SK-N-DZ (cell line): ENCODE data around the gene SEMA3E.

Source experiments
- DNase-seq: peaks from one replicate; pipeline ENCODE4 v3.0.0-alpha.2; 2015; ENCODE audit warnings: low spot score

Gene SEMA3E

DNA sequence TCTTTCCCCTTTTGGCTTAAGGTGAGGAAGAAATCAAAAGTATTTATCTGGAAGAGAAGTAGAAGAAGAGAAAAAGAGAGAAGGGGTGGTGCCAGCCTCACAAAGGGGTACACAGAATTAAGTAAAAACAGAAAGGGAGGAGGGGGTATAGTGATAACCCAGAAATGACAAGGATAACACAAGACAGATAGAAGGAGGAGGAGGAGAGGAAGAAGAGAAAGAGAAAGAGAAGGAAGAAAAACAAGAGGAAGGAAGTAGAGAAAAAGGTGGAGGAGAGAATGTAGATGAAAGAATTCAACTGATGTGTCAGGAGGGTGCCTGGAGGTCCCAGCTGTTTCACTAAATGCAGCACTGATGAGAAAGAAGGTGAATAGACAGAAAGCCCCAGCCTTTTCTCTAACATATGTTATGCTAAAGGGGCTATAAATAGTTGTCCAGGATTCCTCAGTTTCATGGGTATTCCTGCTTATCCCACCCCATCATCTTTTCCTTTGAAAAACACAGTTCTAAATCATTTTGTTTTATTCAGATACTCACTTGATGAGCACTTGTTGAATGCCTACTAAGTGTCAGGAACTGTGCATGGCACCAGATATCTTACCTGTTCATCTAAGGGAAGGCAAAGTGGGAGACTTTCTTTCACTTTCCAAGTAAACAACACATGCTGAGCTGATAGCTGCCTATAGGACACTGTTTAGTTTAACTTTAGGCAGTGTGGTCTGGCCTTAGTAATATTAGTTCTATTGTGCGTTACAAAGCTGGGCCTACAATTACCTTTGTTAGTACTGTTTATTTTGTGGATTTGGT lies 8.0 kb downstream of the SEMA3E start:
- no peak for DNase-seq

DNA sequence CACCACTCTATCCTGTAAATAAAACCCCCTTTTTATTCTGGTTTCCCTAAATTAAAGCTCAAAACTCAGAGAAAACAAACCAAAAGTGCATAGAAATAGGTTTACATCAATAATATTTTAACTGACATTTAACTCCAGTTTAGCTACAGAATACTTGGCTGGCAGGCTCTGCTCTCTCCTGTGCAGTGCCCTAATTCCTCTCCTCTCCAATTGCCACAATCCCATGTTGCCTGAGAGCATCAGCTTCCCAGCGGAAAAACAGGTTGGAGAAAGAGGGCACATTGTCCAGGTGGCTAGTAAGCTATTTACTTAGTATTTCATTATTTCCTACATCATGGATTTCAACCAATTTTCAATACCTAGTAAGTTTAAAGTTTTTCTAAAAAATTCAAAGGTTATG lies 8.7 kb downstream of the SEMA3E start:
- no peak for DNase-seq

DNA sequence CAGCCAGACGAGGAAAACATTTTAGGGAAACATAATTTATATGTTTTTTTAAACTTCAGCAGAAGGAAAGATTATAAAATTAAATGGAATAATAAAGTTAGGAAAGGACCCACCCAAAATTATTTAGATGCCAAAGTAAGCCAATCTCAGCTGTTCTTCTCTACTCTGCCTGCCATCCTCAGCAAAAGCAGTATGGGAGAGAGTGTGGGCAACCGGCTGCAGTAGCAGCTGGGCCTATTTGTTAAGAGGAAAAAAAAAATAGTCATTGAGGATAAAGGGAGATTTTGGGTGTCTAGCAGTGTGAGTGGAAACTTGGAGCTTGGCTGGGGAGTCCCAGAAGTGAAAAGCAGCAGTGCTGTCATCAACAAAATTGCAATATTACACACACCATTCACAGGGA lies 15.4 kb downstream of the SEMA3E start:
- DNase-seq = no peak

DNA sequence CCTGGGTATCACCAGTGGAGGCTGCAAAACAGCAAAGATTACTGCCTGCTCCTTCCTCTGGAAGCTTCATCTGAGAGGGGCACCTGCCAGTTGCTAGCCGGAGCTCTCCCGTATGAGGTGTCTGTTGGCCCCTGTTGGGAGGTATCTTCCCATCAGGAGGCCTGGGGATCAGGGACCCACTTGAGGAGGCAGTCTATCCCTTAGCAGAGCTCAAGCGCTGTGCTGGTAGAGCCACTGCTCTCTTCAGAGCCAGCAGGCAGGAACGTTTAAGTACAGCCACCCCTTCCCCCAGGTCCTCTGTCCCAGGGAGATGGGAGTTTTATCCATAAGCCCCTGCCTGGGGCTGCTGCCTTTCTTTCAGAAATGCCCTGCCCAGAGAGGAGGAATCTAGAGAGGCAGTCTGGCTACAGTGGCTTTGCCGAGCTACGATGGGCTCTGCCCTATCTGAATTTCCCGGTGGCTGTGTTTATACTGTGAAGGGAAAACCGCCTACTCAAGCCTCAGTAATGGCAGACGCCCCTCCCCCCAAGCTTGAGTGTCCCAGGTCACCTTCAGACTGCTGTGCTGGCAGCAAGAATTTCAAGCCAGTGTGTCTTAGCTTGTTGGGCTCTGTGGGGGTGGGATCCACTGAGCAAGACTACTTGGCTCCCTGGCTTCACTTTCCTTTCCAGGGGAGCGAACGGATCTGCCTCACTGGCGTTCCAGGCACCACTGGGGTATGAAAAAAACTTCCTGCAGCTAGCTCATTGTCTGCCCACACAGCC lies 19.6 kb downstream of the SEMA3E start:
- DNase-seq = peak; percentile 45

DNA sequence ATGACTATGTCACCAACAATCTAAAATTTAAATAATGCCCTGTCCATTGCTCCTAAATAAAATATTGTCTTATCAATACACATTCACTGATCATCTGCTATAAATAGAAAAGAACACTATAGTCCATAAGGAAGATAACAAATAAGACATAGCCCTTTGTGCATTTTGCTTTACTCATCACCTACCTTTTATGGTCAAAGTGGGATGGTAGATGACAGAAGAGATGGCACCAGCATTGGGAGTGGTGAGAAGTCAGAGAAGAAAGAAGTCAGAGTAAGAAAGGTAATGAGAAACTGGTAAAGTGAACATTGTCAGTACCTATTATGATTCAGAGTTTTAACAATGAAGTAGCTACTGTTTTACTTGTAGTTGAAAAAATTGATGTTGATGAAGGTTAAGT lies 31.1 kb downstream of the SEMA3E start:
- DNase-seq = no peak

DNA sequence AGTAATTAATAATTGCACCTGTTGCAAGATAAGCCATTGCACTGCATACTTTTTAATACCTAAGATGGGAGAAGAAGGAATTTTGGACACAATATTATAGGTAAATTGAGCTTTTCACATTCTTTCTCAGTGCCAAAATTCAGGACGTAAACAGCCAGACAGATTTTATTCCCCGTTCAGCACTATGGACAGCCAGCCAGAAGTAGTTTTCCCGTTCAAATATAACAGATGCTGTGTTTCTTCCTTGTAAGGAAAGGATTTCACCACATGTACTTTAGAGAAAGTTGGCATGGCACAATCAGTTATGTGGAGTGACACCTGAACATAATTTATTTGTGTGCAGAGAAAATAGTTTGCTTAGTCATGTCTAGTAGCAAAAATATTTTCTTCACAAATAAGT lies 34.8 kb downstream of the SEMA3E start:
- DNase-seq = no peak

DNA sequence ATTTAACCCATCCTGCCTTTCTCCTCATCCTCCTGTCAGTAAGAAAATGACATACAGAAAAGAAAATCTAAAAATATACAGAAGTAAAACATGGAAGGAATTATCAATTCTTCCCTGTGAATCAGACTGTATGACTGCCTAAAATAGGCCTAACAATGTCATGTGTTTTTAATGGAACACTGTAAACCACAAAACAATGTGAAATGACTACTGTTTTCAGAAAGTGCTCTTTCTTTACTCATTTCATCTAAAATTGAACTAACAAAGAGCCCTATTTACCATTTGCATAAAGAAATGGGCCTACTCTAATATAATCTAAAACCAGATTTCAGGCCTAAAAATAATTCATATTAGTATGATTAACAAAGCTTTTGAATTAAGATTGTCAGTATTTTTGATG lies 35.7 kb downstream of the SEMA3E start:
- no peak for DNase-seq

DNA sequence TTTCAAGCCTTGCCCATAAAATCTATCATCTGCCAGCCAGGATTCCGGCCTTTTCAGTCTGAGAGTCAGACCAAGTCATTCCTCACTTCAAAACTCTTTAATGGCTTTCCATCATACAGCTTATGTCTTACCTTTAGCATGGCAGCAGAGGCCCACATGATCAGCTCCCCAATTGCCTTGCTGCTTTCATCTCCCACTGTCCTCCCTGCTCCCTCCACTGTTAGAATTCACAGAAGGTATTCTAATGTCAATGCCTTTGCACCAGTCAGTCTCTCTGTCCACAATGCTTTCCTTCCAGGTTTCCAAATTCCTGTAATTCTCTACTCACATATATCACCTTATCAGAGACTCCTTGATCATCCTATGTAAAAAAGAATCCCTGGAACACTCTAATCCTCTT lies 37.2 kb downstream of the SEMA3E start:
- no peak for DNase-seq

DNA sequence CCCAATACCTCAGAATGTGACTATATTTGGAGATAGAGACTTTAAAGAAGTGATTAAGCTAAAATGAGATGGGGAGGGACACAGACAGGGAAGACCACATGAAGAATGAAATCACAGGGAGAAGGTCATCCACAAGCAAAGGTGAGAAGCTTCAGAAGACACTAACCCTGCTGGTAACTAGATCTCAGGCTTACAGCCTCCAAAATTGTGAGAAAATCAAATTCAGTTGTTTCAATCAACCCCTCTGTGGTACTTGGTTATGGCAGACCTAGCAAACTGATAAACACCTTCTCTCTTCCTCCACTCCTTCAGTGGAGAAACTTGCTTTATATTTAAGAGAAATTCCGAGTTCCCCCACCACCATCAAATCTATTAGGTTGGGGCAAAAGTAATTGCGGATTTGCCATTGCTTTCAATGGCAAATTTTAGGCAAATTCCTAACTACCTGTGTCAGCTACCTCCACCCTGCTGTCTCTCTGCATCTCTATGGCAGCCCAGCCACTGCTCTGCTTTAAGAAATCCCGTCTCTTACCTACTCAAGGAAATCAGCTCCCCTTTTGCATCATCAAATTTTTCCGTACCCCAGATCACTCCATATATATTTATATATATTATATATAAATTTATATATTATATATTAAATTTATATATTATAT lies 38.2 kb downstream of the SEMA3E start:
- no peak for DNase-seq

DNA sequence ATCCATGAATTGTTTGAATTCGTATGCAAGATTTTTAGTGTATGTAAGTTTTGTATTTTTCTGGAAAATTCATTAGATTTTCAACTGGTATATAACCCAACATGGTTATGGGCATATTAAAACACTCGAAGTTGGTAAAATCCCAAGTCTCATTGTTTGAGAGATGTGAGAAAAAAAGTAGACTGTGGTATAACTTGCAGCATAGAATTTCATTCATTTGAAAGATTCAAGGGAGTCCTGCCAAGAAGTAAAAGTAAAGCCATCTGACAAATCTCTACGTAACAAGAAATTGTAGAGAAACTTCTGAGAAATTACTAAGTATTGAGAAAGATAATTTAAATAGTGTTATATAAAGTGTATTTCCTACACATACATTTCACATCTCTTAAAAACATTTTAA lies 40.2 kb downstream of the SEMA3E start:
- DNase-seq = no peak

DNA sequence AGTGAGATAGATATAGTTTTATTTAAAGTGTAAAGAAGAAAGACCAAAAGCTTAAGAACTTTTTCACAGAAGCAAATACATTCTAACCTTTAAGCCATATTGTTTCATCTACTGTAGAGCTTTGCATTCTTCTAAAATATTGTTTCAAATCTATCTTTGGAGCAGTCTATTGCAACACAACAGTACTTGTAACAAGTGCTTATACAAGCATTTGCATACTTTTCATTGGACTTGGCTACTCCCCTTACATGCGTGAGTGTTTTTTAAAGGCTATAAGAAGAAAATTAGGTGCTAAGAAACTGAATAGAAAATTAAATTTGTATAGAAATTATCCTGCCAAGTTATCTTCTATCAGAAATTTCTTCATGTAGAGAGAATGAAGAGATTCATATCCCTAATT lies 45.3 kb downstream of the SEMA3E start:
- no peak for DNase-seq

DNA sequence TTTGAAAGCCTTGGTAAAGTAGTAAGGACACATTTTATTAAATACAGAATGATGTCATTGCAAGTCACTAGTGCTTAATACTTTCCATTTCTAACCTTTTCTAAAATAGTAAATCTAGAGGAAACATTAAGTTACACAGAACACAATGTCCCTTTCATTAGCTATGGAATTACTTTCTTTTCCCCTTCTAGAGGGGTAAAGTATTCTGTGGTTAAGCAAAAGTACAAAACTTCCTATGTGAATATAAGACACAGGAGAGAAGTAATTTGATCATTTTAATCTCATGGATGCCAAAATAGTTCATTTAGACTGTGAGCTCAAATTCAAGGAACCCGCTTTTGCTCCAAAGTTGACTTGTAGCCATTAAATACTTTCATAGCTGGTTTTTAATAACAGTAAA lies 49.8 kb downstream of the SEMA3E start:
- no peak for DNase-seq

DNA sequence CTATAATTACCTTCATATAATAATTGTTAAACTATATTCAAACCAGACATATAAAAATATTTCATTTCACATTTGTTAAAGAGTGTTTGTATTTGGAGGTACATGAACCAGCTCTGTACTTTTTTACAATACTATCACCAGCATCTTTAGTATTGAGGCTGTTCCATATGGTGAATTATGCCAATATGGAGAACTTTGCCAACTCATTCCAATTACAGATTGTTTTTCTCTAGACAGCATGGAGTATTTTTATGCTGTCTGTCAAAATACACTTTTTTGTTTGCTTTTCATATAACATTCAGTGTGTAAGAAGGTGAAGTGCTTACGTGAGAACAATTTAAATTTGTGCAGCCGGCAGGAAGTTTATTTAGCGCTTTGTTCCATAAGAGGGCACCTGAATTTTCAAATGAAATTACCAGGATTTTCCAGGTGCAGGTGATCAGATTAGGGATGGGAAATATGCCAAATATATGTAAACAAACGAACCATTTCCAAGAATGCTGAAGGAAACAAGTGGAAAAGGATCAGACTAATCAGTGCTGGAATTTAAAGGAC lies 54.9 kb downstream of the SEMA3E start:
- no peak for DNase-seq

DNA sequence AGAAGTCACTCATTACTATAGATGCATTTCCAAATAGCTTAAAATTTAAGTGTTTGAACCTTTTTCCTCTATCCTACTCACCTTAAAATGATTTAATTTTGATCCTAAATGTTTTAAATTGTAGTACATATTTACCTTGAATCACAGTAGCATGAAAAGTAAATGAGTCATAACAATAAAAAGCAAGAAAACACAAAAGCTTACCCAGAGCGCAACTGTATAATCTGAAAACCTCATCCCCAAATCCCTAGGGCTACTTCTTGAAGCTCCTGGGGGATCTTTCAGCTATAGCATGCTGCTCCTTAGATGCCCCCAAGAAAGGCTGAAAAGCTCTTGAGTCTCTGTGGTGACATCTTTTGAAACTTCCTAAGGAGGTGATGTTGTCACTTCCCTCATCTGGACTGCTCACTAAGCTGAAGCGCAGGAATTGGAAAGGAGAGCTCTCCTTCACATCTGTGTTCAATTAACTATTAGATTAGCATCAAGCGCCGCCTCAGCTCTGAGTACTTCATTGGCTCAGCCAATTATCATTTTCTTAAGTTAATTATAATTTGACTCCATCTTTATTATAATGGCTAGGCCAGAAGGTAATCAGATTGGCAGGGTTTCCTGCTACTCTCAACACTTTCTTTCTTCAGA lies 60.2 kb downstream of the SEMA3E start:
- peak; percentile 63 for DNase-seq

DNA sequence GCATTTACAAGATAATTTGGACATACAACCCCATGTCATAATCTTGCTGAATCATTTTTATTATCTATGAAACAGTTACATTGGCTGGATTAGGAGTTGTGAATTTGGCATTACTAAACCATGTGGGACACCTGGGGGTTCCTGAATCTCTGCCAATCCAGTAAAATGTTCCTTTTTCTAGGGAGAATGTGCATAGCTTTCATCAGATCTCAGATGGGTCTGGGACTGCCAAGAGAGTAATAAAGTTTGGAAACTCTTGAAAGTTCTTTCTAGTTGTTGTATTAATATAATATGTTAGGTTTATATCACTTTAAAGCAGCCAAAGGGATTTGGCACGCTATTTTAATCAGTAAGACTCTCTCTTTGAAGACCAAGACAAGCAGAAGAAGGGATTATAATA lies 62.7 kb downstream of the SEMA3E start:
- no peak for DNase-seq

DNA sequence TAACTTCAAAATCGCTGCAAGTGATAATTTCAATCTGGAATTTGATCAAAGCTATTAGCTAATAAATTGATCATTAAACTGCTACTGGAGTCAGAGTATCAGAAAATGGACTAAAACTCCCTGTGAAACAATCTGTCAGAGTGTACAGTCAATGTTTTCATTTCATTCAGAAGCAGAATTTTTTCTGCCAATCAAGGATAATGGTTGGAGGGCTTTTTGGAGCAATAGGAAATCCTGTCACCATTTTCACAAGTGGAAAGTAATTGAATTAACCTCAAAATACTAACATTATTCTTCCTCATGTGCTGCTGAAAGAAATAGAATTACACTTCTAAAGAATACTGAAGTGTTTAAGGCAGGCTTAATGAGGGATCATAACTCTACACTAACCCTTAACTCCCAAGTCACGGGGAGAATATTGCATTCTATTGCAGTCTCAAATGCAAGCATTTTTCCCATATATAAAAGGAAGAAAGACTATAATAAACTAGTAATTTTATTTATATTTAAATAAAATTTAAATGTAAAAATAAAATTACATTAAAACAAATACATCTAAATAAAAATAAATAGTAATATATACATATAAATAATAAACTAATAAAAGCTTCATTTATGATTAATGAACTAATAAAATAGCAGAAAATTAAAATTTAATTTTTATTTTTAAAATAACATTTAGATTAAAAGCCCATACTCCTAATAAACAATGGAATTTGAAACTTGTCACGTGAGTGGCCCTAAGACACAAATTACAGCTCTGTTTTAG lies 67.1 kb downstream of the SEMA3E start:
- no peak for DNase-seq

DNA sequence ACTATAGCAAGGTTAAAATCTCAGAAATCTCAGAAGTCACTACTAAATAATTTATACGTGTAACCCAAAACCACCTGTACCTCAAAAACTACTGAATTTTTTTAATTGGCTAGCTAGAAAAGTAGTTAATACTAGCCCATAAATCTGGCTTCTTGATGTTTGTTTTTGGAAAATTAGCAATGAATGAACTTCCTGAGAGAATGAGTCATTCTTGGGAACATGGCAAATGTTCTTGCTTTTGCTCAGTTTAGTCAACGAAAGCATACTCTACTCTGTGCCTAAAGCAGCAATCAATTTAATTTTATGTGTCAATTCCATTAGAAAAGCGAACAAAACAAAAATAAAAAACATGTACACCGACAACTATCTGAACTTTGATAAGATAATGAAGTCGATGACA lies 69.2 kb downstream of the SEMA3E start:
- DNase-seq = no peak

DNA sequence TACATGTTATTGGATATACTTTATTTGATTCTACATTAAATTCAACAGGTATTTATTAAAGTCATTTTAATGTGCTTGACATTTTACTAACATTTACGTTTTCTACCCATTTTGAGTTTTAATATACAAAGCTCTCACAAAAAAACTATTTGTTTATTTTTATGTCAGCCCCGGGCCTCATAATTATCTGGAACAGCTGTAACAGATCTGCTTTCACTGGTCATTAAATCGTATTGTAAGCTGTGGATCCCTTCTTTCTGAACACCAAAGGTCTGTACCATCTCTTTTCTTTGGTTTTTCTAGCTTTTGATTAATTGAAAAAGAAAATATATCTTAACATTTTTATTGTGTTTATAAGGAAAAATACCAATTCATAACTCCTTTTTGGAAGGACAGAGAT lies 73.5 kb downstream of the SEMA3E start:
- no peak for DNase-seq

DNA sequence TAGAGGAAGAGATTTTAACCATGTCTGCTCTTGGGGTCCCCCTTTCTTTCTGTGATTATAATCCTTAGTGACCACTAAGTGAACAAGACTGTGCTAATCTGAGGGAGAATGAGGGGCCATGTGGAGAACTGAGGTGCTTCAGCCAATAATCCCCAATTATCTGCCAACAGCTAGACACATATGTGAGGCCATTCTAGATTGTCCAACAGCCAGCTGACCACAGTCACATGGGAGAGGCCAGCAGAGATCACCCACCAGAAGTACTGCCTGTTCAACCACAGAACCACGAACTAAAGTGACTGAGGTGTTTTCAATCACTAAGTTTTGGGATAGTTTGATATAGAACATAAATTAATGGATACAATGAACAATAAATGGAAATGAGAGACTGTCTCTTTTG lies 74.3 kb downstream of the SEMA3E start:
- no peak for DNase-seq

DNA sequence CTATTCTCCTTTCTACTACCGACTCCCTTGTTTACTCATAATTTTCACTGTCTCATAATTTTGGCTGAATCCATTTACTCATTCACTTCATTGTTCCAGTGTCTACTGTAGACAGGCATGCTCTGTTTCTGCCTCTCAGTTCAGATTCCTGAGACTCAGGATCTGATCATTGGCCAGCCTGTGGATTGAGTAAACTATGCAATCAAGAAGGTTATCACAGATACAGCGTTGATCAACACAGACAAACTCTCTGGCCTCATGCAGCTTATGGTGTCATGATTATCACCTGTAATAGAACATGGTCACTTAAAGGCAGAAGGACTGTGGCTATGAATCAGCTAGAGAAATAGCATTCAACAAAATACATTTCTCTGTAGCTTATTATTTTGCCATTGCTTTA lies 86.0 kb downstream of the SEMA3E start:
- no peak for DNase-seq

DNA sequence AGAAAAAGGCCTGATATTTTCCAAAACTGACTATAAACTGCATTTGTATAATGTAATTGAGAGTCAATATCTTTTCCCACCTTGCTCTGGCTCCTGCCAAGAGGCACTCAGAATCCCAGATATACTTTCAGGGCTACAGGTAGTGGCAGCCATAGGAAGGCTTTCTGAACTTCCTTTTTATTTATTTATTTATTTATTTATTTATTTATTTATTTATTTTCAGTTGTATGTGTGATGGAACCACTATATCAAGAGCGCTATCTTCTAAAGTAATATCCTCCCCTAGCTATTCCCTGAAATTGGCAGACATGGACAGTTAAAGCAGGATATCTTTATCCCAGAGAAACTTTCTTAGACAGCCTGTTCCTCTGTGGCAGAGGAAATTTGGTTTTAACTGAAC lies 86.7 kb downstream of the SEMA3E start:
- no peak for DNase-seq
